ENCODE data around the gene STING1.

DNA sequence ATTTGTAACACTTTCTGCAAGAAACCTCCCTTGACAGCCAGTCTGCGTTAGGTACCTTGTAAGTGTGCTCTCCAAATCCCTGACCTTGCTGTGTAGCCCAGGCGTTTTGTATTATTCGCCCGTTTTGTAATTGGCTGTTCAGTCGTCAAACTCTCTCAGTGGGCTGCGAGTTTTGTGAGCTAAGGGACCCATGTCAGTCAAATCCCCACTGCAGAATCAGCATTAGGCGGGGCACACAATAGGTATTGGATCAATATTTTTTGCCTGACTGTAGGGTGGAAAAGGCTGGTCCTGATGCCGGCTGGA, 43.9 kb downstream of the STING1 start:
- TF ChIP-seq POLR2A (IDR thresholded peaks at IDR 0.05), result no peak
- TF ChIP-seq, protein P1, sequence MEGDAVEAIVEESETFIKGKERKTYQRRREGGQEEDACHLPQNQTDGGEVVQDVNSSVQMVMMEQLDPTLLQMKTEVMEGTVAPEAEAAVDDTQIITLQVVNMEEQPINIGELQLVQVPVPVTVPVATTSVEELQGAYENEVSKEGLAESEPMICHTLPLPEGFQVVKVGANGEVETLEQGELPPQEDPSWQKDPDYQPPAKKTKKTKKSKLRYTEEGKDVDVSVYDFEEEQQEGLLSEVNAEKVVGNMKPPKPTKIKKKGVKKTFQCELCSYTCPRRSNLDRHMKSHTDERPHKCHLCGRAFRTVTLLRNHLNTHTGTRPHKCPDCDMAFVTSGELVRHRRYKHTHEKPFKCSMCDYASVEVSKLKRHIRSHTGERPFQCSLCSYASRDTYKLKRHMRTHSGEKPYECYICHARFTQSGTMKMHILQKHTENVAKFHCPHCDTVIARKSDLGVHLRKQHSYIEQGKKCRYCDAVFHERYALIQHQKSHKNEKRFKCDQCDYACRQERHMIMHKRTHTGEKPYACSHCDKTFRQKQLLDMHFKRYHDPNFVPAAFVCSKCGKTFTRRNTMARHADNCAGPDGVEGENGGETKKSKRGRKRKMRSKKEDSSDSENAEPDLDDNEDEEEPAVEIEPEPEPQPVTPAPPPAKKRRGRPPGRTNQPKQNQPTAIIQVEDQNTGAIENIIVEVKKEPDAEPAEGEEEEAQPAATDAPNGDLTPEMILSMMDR (IDR thresholded peaks at IDR 0.05), result no peak
